Measurements from ENCODE around the gene ASCL5.

The ASCL5 gene

DNA sequence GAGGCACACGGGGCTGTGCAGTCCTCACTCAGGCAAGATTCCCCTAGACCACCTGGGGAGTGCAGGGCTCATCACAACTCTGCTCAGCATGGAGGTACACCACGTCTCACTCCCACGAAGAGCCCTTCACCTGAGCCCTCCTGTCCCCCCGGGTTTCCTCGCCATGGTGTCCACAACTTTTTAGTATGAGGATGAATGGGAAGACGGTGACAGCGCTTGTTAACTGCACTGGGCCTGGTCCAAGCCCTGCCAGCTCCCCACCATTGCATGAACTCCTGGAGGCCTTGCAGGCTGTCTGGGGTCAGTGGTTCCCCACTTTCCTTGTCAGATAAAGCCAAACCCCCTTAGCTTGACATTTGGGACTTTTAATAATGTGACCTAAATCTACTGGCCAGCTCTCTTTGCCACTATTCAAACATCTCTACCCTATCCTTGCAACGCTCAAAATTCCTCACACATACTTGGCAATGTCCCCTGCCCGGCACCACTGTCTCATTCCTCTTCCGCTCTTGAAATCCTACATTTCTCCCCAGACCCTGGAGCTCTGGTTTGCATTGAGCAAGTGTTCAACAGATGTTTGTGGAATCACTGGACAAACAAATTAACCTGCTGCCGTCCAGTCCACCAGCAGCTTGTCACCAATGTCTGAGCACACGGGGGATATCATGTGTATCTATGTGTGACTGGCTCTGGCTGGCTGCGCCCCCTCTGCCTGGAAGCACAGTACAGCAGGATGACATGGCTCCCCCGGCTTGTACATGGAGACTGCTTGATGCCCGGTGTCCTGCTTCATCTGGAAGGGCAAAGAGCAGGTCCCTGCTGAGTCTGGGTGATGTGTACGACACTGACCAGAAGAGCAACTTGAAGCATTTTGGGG, 16.1 kb upstream of the ASCL5 start:
- DNase-seq (ENCODE audit: low spot score in 2 of 2) (no peak), ATAC-seq (no peak)
- no peak overlapping the region for H3K4me3 Mint-ChIP-seq
- peaks cover 33% of the 10 kb centered on the region for H3K36me3 Mint-ChIP-seq
- H3K9me3 Mint-ChIP-seq, result no peaks in the 10 kb centered on the region
- peaks cover 6% of the 10 kb centered on the region for H3K4me1 Mint-ChIP-seq
- no peak overlapping the region for H3K27ac Mint-ChIP-seq

DNA sequence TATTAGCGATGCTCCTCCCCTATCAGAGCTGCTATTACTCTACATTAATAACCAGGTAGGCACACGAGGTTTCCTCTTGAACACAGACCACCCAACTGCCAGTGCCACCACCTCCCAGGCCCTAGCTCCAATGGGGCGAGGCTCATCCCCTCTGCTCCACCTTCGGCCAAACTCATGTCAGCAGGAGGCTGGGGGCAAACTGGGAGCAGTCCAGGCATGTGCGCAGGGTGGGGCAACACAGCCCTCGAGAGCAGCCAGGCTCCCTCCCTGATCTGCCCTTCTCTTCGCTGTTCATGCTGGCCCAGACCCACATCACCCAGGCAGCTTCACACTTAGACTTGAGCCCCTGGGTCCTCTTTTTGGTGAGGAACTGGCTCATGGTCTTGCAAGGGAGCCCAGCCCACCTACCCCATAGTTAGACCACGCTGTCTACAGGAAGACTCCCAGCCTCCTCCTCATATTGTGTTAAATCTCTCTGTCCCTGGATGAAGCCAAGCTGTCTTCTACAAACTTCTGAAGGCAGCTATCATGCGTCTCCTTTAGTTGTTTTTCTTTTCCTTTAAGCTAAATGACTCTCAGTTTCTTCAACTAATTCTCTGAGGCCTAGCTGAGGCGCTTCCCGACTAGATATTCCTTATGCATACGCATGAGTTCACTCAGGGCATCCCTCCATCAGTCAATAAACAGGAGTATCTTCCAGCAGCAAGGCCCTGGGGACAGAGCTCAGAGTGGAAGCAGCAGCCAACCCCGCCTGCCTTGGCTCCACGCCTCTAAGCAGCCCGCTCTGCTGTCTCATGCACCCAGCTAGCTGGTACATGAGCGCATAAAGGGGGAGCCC, 15.2 kb upstream of the ASCL5 start:
- H3K27ac Mint-ChIP-seq, result no peak overlapping the region

DNA sequence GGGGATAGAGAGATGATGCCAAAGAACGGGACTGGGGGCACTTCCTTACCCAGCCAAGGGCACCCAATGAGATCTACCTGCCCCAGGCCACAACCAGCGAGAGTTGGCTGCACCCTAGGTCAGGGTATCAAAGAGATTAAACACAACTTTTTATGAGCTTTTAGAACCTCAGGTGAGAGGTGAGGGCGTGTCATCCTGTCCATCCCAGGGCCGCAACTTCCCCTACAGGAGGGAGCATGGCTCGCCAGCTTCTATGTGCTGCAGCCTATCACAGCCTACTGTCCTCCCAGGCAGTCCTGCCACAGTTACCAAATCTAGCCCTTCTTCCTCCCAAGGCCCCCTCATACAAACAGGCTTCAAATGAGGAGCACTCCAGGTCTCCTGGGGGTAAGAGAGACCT, 14.4 kb upstream of the ASCL5 start:
- Mint-ChIP-seq H3K9me3 (no peaks in the 10 kb centered on the region), H3K4me3 (no peak overlapping the region), H3K27ac (peak overlapping the region; percentile 34), H3K36me3 (peaks cover 33% of the 10 kb centered on the region), H3K4me1 (no peaks in the 10 kb centered on the region)
- ATAC-seq (no peak), DNase-seq (ENCODE audit: low spot score in 2 of 2) (no peak)

More for the DNA sequence above, 15.2 kb upstream of the ASCL5 start:
- Mint-ChIP-seq H3K36me3 (peaks cover 33% of the 10 kb centered on the region), H3K4me1 (peaks cover 1% of the 10 kb centered on the region), H3K9me3 (no peaks in the 10 kb centered on the region), H3K4me3 (no peak overlapping the region)
- DNase-seq (ENCODE audit: low spot score in 2 of 2) (no peak), ATAC-seq (no peak)

- H3K36me3 Mint-ChIP-seq, result peaks cover 28% of the 10 kb centered on the region
- H3K27ac Mint-ChIP-seq, result peak overlapping the region; percentile 34
- ATAC-seq, result no peak
- no peaks in the 10 kb centered on the region for H3K9me3 Mint-ChIP-seq
- no peak for DNase-seq (ENCODE audit: low spot score in 2 of 2)
- H3K4me3 Mint-ChIP-seq, result no peak overlapping the region
- H3K4me1 Mint-ChIP-seq, result no peaks in the 10 kb centered on the region
These were observed 13.9 kb upstream of the ASCL5 start for GRCh38 chr1:201140941-201141260.

DNA sequence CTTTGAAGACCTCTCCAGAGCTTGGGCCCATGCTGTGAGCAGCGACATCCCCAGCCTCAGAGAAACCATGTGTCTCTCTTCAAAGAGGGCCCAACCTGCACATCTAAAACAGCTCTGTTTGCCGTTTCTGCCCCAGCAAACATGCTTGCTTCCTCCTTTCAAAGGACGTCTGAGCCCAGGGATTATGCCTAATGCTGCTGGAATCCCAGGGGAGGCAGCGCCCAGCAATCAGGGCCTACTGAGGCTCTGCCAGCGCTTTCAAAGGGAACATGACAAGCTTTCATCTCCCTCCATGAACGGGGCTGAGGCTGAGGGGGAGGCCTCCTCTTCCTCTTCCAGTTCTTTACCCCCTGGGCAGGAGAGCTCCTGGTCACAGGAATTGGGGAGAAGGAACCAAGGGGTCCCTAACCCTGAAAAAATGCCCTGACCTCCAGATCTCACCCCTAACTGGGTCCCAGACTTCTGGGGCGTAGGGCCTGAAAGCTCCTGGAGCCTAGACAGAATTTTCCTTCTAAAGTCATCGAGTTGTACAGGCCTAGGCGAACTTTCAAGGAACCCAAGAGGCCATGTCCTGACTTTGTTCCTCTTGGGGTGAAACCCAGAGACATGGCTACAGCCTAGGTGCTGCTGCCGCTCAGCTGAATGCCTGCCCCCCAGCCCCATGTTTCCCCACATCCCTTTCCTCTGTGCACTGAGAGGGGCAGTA, 13.4 kb upstream of the ASCL5 start:
- Mint-ChIP-seq H3K4me3 (no peak overlapping the region), H3K9me3 (no peaks in the 10 kb centered on the region), H3K4me1 (no peaks in the 10 kb centered on the region), H3K27ac (peak overlapping the region; percentile 38), H3K36me3 (peaks cover 26% of the 10 kb centered on the region)
- ATAC-seq (no peak), DNase-seq (ENCODE audit: low spot score in 2 of 2) (no peak)

DNA sequence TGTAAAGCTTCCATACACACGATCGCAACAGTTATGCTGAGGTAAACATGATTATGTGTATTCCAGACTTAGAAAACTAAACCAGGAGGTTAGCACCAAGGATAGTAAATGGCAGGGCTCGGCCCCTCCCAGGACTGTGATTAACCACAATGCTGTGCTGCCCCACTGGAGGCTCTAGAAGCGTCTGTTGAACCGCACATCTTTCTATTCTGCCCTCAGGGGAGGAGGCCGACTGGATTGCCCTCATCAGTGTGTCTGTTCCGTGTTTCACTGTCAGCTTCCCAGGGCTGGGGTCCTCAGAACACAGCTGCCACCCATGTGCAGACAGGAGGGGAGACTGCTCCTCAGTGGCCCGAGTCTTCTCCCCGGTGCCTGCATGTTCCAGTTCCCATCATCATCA, 12.8 kb upstream of the ASCL5 start:
- ATAC-seq (no peak), DNase-seq (ENCODE audit: low spot score in 2 of 2) (no peak)
- H3K9me3 Mint-ChIP-seq, result no peaks in the 10 kb centered on the region
- H3K36me3 Mint-ChIP-seq, result peaks cover 22% of the 10 kb centered on the region
- H3K27ac Mint-ChIP-seq, result peak overlapping the region; percentile 38
- H3K4me3 Mint-ChIP-seq, result no peak overlapping the region
- no peaks in the 10 kb centered on the region for H3K4me1 Mint-ChIP-seq

DNA sequence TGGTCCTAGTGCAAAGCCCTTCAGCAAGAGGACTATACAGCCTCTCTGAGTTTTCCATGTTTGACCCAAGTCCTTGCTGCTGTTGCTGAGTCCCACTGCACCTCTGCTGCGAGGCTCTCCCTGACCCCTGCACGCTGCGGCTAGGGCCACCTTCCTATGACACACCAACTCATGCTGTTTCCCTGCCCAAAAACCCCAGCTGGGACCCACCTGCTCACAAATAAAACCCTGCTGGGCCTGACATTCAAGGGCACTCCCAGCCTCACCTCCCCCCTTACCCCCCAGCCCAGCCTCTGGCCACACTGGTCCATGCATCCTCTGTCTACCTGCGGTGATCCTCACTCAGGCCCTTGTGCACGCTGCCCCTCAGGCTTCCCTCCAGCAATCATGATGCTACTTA, 12.3 kb upstream of the ASCL5 start:
- Mint-ChIP-seq H3K4me3 (no peak overlapping the region), H3K4me1 (no peaks in the 10 kb centered on the region), H3K27ac (no peak overlapping the region), H3K36me3 (peaks cover 20% of the 10 kb centered on the region), H3K9me3 (no peaks in the 10 kb centered on the region)
- DNase-seq (ENCODE audit: low spot score in 2 of 2), result no peak
- ATAC-seq, result no peak

DNA sequence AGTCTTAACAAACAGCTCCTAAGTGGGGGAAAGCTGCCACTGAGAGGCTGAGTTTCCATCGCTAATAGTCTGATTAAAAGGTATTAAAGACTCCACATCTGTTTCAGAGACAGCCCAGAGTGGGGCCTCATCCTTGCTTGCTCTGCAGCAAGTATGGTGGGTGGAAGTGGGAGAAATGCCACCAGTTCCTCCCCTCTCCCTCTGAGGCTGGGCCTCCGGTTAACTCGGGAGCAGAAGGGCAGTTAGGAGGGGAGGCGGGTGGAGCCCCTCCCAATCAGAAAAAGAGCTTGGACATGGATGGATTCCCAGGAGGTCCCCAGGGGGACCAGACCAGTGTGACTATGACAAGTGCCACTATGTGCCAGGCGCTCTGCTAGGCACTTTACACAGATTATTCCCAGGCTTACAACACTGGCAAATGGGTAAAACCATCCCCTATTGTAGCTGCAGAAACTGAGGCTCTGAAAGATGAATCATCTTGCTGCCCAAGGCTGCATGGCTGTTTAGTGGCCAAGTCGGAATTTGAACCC, 11.4 kb upstream of the ASCL5 start:
- Mint-ChIP-seq H3K9me3 (no peaks in the 10 kb centered on the region), H3K4me1 (no peaks in the 10 kb centered on the region), H3K36me3 (peaks cover 12% of the 10 kb centered on the region), H3K27ac (no peak overlapping the region), H3K4me3 (no peak overlapping the region)
- DNase-seq (ENCODE audit: low spot score in 2 of 2), result no peak
- no peak for ATAC-seq

- no peak overlapping the region for H3K27ac Mint-ChIP-seq
- DNase-seq (ENCODE audit: low spot score in 2 of 2), result no peak
- H3K36me3 Mint-ChIP-seq, result peaks cover 6% of the 10 kb centered on the region
- no peak overlapping the region for H3K4me3 Mint-ChIP-seq
- H3K9me3 Mint-ChIP-seq, result no peaks in the 10 kb centered on the region
- ATAC-seq, result no peak
- no peaks in the 10 kb centered on the region for H3K4me1 Mint-ChIP-seq
These were observed 10.8 kb upstream of the ASCL5 start for GRCh38 chr1:201137579-201138310.

- Mint-ChIP-seq H3K9me3 (no peaks in the 10 kb centered on the region), H3K36me3 (peaks cover 6% of the 10 kb centered on the region), H3K27ac (no peak overlapping the region), H3K4me1 (no peaks in the 10 kb centered on the region), H3K4me3 (no peak overlapping the region)
- ATAC-seq (no peak), DNase-seq (ENCODE audit: low spot score in 2 of 2) (no peak)
These were observed 10.0 kb upstream of the ASCL5 start for GRCh38 chr1:201137024-201137392.

GRCh38 chr1:201136355-201137023, 9.5 kb upstream of the ASCL5 start:
- Mint-ChIP-seq H3K4me3 (no peak overlapping the region), H3K4me1 (no peaks in the 10 kb centered on the region), H3K9me3 (no peaks in the 10 kb centered on the region), H3K27ac (no peak overlapping the region), H3K36me3 (peaks cover 6% of the 10 kb centered on the region)
- ATAC-seq (no peak), DNase-seq (ENCODE audit: low spot score in 2 of 2) (no peak)

DNA sequence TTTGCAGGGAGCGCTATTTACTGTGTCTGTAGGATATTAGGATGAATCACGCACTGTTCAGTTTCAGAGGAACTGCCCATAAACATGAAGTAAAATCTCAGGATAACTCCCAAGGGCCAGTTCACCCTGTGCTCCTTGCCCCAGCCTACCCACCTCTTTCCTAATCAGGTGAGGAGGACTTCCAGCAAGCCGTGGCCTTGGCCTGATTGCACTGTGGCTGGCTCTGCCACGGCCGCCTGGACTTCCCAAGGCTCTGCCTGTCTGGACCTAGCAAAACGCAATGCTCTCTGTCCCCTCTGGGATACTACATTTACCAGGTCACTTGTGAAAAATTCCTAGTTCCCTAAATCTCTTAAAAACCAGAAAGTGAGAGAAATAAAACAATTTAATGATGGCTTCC, 7.4 kb upstream of the ASCL5 start:
- ATAC-seq (no peak), DNase-seq (ENCODE audit: low spot score in 2 of 2) (no peak)
- H3K9me3 Mint-ChIP-seq, result no peaks in the 10 kb centered on the region
- H3K4me1 Mint-ChIP-seq, result no peaks in the 10 kb centered on the region
- no peak overlapping the region for H3K27ac Mint-ChIP-seq
- no peak overlapping the region for H3K4me3 Mint-ChIP-seq
- H3K36me3 Mint-ChIP-seq, result no peaks in the 10 kb centered on the region

- Mint-ChIP-seq H3K36me3 (peaks cover 6% of the 10 kb centered on the region), H3K4me1 (no peaks in the 10 kb centered on the region), H3K27ac (no peak overlapping the region), H3K9me3 (no peaks in the 10 kb centered on the region), H3K4me3 (no peak overlapping the region)
- ATAC-seq (no peak), DNase-seq (ENCODE audit: low spot score in 2 of 2) (no peak)
These were observed 4.4 kb upstream of the ASCL5 start for GRCh38 chr1:201131398-201131797.

DNA sequence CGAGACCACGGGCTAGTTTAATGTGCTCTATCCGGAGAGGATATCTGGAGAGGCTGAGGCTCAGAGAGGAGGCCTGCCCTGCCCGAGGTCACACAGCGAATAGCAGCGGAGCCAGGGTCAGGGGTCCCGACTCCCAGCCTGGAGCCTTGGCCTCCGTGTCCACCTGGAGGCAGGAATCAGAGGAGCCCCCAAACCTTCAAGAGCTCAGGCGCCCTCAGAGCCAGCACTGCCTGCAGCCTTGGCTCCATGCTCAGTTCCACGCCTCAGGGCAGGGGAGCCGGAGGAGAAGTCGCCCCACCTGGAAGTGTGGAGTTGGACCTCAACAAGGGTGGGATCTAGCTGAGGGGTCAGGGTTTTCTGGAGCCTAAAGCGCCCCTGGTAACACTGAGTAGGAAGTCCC, 2.0 kb upstream of the ASCL5 start:
- no peaks in the 10 kb centered on the region for H3K4me1 Mint-ChIP-seq
- no peaks in the 10 kb centered on the region for H3K9me3 Mint-ChIP-seq
- ATAC-seq (no peak), DNase-seq (ENCODE audit: low spot score in 2 of 2) (no peak)
- no peak overlapping the region for H3K27ac Mint-ChIP-seq
- no peak overlapping the region for H3K4me3 Mint-ChIP-seq
- H3K36me3 Mint-ChIP-seq, result peaks cover 6% of the 10 kb centered on the region

Measured in stimulated activated effector memory CD8-positive, alpha-beta T cell treated with anti-CD3 and anti-CD28 coated beads, Interleukin-12 subunit alpha, Interleukin-12 subunit beta, amount 100 ng/mL, for 72 hours (primary cell).